SK-N-SH treated with all-trans-retinoic acid at 6 μM for 48 hours (cell line): Measurements from ENCODE around the gene GRID1.

Experiments
- ATAC-seq: fragments of 200-7000 bp; cut with Tn5 transposase; 3 replicates; pipeline ENCODE4 v1.9.1; 2020; ENCODE audit warnings: mild to moderate bottlenecking, moderate library complexity
- ARNTL ChIP-seq: fragments of 450-650 bp; formaldehyde crosslinking; IDR thresholded peaks from 2 replicates; pipeline ENCODE4 v1.5.0; 2020; ENCODE audit warnings: low read depth, mild to moderate bottlenecking, moderate library complexity, borderline replicate concordance
- BACH2 ChIP-seq: fragments of 250-450 bp; sonication (Bioruptor Pico); IDR thresholded peaks from 2 replicates; pipeline ENCODE4 v1.9.0; 2021; ENCODE audit warnings: mild to moderate bottlenecking, borderline replicate concordance
- CSDC2 ChIP-seq: fragments of 250-450 bp; sonication (Bioruptor Pico); IDR thresholded peaks from 2 replicates; pipeline ENCODE4 v1.5.0; 2020; ENCODE audit warnings: mild to moderate bottlenecking, moderate library complexity
- ESRRG ChIP-seq: fragments of 250-450 bp; sonication (Bioruptor Pico); IDR thresholded peaks from 2 replicates; pipeline ENCODE4 v1.6.1; 2021; ENCODE audit warnings: mild to moderate bottlenecking
- GLIS3 ChIP-seq: fragments of 250-450 bp; sonication (Bioruptor Pico); IDR thresholded peaks from 2 replicates; pipeline ENCODE4 v1.5.0; 2020; ENCODE audit warnings: mild to moderate bottlenecking, moderate library complexity
- ISL1 ChIP-seq: fragments of 250-450 bp; sonication (Bioruptor Pico); IDR thresholded peaks from 2 replicates; pipeline ENCODE4 v2.1.2; 2022; ENCODE audit warnings: mild to moderate bottlenecking, moderate library complexity
- OSR1 ChIP-seq: fragments of 250-450 bp; sonication (Bioruptor Pico); IDR thresholded peaks from 2 replicates; pipeline ENCODE4 v1.8.0; 2022; ENCODE audit warnings: moderate library complexity, mild to moderate bottlenecking, inconsistent platforms
- PPARA ChIP-seq: fragments of 250-450 bp; sonication (Bioruptor Pico); IDR thresholded peaks from 2 replicates; pipeline ENCODE4 v1.5.0; 2020; ENCODE audit warnings: mild to moderate bottlenecking, borderline replicate concordance
- RARB ChIP-seq: fragments of 250-450 bp; sonication (Bioruptor Pico); IDR thresholded peaks from 2 replicates; pipeline ENCODE4 v1.8.0; 2021; ENCODE audit warnings: mild to moderate bottlenecking, moderate library complexity
- SNAI2 ChIP-seq: fragments of 250-450 bp; sonication (Bioruptor Pico); IDR thresholded peaks from 2 replicates; pipeline ENCODE4 v1.5.0; 2020; ENCODE audit warnings: mild to moderate bottlenecking, moderate library complexity
- TCF4 ChIP-seq: fragments of 250-450 bp; sonication (Bioruptor Pico); IDR thresholded peaks from 2 replicates; pipeline ENCODE4 v1.8.0; 2021; ENCODE audit warnings: mild to moderate bottlenecking, moderate library complexity, borderline replicate concordance
- TOX ChIP-seq: fragments of 250-450 bp; sonication (Bioruptor Pico); IDR thresholded peaks from 2 replicates; pipeline ENCODE4 v1.8.0; 2021; ENCODE audit warnings: mild to moderate bottlenecking, moderate library complexity, borderline replicate concordance
- ZC3H10 ChIP-seq: fragments of 250-450 bp; sonication (Bioruptor Pico); IDR thresholded peaks from 2 replicates; pipeline ENCODE4 v1.5.1; 2021; ENCODE audit warnings: mild to moderate bottlenecking, moderate library complexity
- ZFP30 ChIP-seq: fragments of 450-650 bp; formaldehyde crosslinking; IDR thresholded peaks from 2 replicates; pipeline ENCODE4 v1.5.0; 2022; ENCODE audit warnings: mild to moderate bottlenecking, moderate library complexity
- ZNF565 ChIP-seq: fragments of 450-650 bp; formaldehyde crosslinking; conservative IDR thresholded peaks from 2 replicates; pipeline ENCODE4 v1.5.0; 2020; ENCODE audit warnings: low read depth, mild to moderate bottlenecking, moderate library complexity
- ZNF8 ChIP-seq: fragments of 450-650 bp; formaldehyde crosslinking; IDR thresholded peaks from 2 replicates; pipeline ENCODE4 v1.5.0; 2020; ENCODE audit warnings: mild to moderate bottlenecking, moderate library complexity
- TF ChIP-seq, protein P1 (sequence below): fragments of 250-450 bp; sonication (Bioruptor Pico); IDR thresholded peaks from 2 replicates; pipeline ENCODE4 v1.8.0; 2020; ENCODE audit warnings: mild to moderate bottlenecking, moderate library complexity, borderline replicate concordance
- TF ChIP-seq, protein P2 (sequence below): fragments of 250-450 bp; sonication (Bioruptor Pico); IDR thresholded peaks from 2 replicates; pipeline ENCODE4 v1.5.1; 2021; ENCODE audit warnings: mild to moderate bottlenecking, moderate library complexity
- TF ChIP-seq, protein P3 (sequence below): fragments of 250-450 bp; sonication (Bioruptor Pico); IDR thresholded peaks from 2 replicates; pipeline ENCODE4 v1.8.0; 2021; ENCODE audit warnings: low read depth, mild to moderate bottlenecking, moderate library complexity, borderline replicate concordance
- TF ChIP-seq, protein P4 (sequence below): fragments of 250-450 bp; sonication (Bioruptor Pico); IDR thresholded peaks from 2 replicates; pipeline ENCODE4 v1.5.0; 2020; ENCODE audit warnings: mild to moderate bottlenecking, moderate library complexity

GRID1 gene

DNA sequence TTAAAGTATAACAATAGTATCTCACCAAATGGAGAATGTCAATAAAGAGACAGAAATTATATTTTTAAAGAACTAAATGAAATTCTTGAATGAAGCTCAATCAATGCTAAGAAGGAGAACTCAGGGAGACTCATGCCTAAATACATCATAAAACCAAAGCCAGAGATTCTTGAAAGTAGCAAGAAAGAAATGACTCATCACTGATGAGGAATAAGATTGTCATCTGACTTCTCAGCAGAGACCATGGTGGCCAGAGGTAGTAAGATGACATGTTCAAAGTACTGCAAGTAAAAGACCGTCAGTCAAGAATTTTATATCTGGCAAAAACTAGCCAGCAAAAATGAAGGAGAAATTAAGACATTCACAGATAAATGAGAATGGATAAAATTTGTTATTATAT lies 399.0 kb downstream of the GRID1 start (continued):
- TF ChIP-seq TCF4 (no peak), GLIS3 (no peak), ARNTL (CRISPR knock-in tag) (no peak), ESRRG (no peak)

DNA sequence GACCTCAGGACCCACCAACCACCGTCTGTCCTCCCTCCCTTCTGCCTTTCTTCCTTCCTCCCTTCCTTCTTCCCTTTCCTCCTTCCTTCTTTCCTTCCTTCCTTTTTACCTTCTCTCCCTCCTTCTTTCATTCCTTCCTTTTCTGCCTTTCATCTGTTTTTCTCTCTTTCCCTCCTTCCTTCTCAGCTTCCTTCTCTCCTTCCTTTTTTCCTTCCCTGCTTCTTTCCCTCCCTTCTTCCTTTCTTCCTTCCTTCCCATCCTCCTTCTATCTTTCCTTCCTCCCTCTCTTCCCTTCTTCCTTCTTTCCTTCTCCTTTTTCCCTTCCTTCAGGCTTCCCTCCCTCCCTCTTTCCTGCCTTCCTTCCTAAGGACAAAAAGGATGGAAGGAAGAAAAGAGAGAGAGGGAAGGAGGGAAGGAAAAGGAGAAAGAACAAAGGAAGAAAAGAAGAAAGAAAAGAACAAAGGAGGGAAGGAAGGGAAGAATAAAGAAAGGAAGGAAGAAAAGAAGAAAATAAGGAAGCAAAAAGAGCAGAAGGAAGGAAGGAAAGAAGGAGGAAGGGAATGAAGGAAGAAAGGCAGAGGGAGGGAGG lies 405.0 kb downstream of the GRID1 start:
- TF ChIP-seq ZNF565 (CRISPR knock-in tag) (no peak), TOX (no peak), PPARA (CRISPR knock-in tag) (no peak), GLIS3 (no peak), ZC3H10 (CRISPR knock-in tag) (no peak), ZFP30 (CRISPR knock-in tag) (no peak), ESRRG (no peak), ARNTL (CRISPR knock-in tag) (no peak), ZNF8 (no peak), CSDC2 (no peak), TCF4 (no peak), SNAI2 (CRISPR knock-in tag) (no peak)
- TF ChIP-seq, protein P1, sequence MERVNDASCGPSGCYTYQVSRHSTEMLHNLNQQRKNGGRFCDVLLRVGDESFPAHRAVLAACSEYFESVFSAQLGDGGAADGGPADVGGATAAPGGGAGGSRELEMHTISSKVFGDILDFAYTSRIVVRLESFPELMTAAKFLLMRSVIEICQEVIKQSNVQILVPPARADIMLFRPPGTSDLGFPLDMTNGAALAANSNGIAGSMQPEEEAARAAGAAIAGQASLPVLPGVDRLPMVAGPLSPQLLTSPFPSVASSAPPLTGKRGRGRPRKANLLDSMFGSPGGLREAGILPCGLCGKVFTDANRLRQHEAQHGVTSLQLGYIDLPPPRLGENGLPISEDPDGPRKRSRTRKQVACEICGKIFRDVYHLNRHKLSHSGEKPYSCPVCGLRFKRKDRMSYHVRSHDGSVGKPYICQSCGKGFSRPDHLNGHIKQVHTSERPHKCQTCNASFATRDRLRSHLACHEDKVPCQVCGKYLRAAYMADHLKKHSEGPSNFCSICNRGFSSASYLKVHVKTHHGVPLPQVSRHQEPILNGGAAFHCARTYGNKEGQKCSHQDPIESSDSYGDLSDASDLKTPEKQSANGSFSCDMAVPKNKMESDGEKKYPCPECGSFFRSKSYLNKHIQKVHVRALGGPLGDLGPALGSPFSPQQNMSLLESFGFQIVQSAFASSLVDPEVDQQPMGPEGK: no peak
- TF ChIP-seq, protein P2, sequence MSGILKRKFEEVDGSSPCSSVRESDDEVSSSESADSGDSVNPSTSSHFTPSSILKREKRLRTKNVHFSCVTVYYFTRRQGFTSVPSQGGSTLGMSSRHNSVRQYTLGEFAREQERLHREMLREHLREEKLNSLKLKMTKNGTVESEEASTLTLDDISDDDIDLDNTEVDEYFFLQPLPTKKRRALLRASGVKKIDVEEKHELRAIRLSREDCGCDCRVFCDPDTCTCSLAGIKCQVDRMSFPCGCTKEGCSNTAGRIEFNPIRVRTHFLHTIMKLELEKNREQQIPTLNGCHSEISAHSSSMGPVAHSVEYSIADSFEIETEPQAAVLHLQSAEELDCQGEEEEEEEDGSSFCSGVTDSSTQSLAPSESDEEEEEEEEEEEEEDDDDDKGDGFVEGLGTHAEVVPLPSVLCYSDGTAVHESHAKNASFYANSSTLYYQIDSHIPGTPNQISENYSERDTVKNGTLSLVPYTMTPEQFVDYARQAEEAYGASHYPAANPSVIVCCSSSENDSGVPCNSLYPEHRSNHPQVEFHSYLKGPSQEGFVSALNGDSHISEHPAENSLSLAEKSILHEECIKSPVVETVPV (CRISPR knock-in tag): no peak
- no peak for ATAC-seq

DNA sequence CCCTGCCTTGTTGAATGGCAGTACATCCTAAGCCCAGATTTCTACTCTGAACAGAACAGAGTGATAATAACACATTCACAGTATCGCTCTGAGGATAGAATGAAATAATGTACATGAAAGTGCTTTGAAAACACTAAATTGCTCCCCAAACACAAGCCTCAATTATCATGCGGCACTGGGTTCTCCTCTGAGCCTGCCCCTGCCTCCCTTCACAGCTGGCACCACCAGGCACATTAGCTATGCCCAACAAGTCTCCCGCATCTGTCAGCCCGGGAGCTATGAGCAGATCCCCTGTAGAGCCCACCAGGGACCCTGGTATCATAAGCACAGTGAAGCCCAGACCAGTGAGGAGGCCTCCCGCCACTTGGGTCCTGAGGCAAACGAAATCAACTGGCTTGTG lies 405.5 kb downstream of the GRID1 start:
- TF ChIP-seq ZNF565 (CRISPR knock-in tag): no peak
- TF ChIP-seq RARB (CRISPR knock-in tag): no peak
- TF ChIP-seq ZC3H10 (CRISPR knock-in tag): no peak
- TF ChIP-seq, protein P1: no peak
- TF ChIP-seq BACH2 (CRISPR knock-in tag): no peak
- TF ChIP-seq, protein P3, sequence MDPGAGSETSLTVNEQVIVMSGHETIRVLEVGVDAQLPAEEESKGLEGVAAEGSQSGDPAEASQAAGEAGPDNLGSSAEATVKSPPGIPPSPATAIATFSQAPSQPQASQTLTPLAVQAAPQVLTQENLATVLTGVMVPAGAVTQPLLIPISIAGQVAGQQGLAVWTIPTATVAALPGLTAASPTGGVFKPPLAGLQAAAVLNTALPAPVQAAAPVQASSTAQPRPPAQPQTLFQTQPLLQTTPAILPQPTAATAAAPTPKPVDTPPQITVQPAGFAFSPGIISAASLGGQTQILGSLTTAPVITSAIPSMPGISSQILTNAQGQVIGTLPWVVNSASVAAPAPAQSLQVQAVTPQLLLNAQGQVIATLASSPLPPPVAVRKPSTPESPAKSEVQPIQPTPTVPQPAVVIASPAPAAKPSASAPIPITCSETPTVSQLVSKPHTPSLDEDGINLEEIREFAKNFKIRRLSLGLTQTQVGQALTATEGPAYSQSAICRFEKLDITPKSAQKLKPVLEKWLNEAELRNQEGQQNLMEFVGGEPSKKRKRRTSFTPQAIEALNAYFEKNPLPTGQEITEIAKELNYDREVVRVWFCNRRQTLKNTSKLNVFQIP (CRISPR knock-in tag): no peak
- no peak for TF ChIP-seq GLIS3
- ATAC-seq: no peak

DNA sequence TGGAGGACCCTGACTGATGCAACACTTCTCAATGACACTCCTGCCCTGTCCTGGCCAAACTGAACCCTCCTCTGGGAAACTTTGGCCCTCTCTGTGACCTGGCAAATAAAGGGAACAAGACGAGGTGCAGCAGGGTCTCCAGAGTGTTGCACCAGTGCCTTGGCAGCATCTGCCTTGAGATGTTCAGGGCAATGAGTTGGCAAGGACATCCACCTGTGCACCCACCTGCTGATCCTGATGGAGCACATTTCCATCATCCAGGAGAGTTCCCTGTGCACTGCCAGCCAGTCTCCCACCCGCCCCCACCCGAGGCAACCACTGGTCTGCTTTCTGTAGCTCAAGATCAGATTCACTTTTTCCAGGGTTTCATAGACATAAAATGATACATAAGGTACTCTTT lies 407.4 kb downstream of the GRID1 start:
- no peak for ATAC-seq
- TF ChIP-seq RARB (CRISPR knock-in tag) (no peak), PPARA (CRISPR knock-in tag) (no peak), ZNF8 (no peak), ZNF565 (CRISPR knock-in tag) (no peak), OSR1 (CRISPR knock-in tag) (no peak), ZC3H10 (CRISPR knock-in tag) (no peak), CSDC2 (no peak), ISL1 (CRISPR knock-in tag) (no peak), TOX (no peak), BACH2 (CRISPR knock-in tag) (no peak)
- TF ChIP-seq, protein P3 (CRISPR knock-in tag): no peak
- TF ChIP-seq, protein P4, sequence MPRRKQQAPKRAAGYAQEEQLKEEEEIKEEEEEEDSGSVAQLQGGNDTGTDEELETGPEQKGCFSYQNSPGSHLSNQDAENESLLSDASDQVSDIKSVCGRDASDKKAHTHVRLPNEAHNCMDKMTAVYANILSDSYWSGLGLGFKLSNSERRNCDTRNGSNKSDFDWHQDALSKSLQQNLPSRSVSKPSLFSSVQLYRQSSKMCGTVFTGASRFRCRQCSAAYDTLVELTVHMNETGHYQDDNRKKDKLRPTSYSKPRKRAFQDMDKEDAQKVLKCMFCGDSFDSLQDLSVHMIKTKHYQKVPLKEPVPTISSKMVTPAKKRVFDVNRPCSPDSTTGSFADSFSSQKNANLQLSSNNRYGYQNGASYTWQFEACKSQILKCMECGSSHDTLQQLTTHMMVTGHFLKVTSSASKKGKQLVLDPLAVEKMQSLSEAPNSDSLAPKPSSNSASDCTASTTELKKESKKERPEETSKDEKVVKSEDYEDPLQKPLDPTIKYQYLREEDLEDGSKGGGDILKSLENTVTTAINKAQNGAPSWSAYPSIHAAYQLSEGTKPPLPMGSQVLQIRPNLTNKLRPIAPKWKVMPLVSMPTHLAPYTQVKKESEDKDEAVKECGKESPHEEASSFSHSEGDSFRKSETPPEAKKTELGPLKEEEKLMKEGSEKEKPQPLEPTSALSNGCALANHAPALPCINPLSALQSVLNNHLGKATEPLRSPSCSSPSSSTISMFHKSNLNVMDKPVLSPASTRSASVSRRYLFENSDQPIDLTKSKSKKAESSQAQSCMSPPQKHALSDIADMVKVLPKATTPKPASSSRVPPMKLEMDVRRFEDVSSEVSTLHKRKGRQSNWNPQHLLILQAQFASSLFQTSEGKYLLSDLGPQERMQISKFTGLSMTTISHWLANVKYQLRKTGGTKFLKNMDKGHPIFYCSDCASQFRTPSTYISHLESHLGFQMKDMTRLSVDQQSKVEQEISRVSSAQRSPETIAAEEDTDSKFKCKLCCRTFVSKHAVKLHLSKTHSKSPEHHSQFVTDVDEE: no peak
- TF ChIP-seq, protein P1: no peak
